HepG2 (cell line): ENCODE results near the gene MISP3. TPM values are rescaled to one million over a fixed set of nuclear protein-coding genes. Genes with fewer than 3 reads are reported as not detected.

Experiments
- ELF1 ChIP-seq: sonication (generic); formaldehyde crosslinking; IDR thresholded peaks from 2 replicates; pipeline ENCODE4 v1.4.0; 2020; ENCODE audit warnings: missing genetic modification reagents
- FOXK1 ChIP-seq: sonication (generic); formaldehyde crosslinking; IDR thresholded peaks from 2 replicates; pipeline ENCODE4 v1.4.0; 2020; ENCODE audit warnings: low read depth, missing genetic modification reagents, borderline replicate concordance
- FOXO1 ChIP-seq: sonication (generic); formaldehyde crosslinking; IDR thresholded peaks from 2 replicates; pipeline ENCODE4 v1.4.0; 2020; ENCODE audit warnings: missing genetic modification reagents
- HCFC1 ChIP-seq: fragments of 150-350 bp; IDR thresholded peaks from 2 replicates; pipeline ENCODE4 v1.6.1; 2014; ENCODE audit warnings: low read depth, low read length
- HNRNPL ChIP-seq: fragments of 200-400 bp; formaldehyde crosslinking; IDR thresholded peaks from 2 replicates; pipeline ENCODE4 v1.6.1; 2017; ENCODE audit warnings: mild to moderate bottlenecking, low read depth, low read length
- KDM2A ChIP-seq: sonication (generic); formaldehyde crosslinking; IDR thresholded peaks from 2 replicates; pipeline ENCODE4 v1.4.0; 2020; ENCODE audit warnings: low read depth, missing genetic modification reagents, borderline replicate concordance
- KMT2B ChIP-seq: IDR thresholded peaks from 2 replicates; pipeline ENCODE4 v1.6.1; 2016; ENCODE audit warnings: missing genetic modification reagents, missing compliant biosample characterization
- NFE2 ChIP-seq: sonication (generic); formaldehyde crosslinking; IDR thresholded peaks from 2 replicates; pipeline ENCODE4 v1.4.0; 2020; ENCODE audit warnings: missing genetic modification reagents
- NPAS2 ChIP-seq: sonication (generic); formaldehyde crosslinking; IDR thresholded peaks from 2 replicates; pipeline ENCODE4 v1.8.0; 2022; ENCODE audit warnings: mild to moderate bottlenecking, missing genetic modification reagents, borderline replicate concordance
- PITX1 ChIP-seq: sonication (generic); formaldehyde crosslinking; IDR thresholded peaks from 2 replicates; pipeline ENCODE4 v1.5.1; 2020; ENCODE audit warnings: mild to moderate bottlenecking, missing genetic modification reagents
- POLR2AphosphoS2 ChIP-seq: IDR thresholded peaks from 2 replicates; pipeline ENCODE4 v1.6.1; 2011; ENCODE audit warnings: low read depth, low read length, improper control_type of control experiment
- RAD21 ChIP-seq: fragments of 450-650 bp; formaldehyde crosslinking; IDR thresholded peaks from 2 replicates; pipeline ENCODE4 v1.5.0; 2020; ENCODE audit warnings: mild to moderate bottlenecking
- RAD51 ChIP-seq: fragments of 450-650 bp; IDR thresholded peaks from 2 replicates; pipeline ENCODE4 v1.6.1; 2016; ENCODE audit warnings: borderline replicate concordance
- STAG1 ChIP-seq: sonication (generic); formaldehyde crosslinking; IDR thresholded peaks from 2 replicates; pipeline ENCODE4 v1.4.0; 2020; ENCODE audit warnings: missing genetic modification reagents
- TCF7 ChIP-seq: sonication (generic); IDR thresholded peaks from 2 replicates; pipeline ENCODE4 v1.6.1; 2016; ENCODE audit warnings: antibody characterized with exemption, low read depth
- U2AF2 ChIP-seq: fragments of 200-400 bp; formaldehyde crosslinking; IDR thresholded peaks from 2 replicates; pipeline ENCODE4 v1.6.1; 2017; ENCODE audit warnings: low read depth, mild to moderate bottlenecking, low read length
- ZEB1 ChIP-seq: IDR thresholded peaks from 2 replicates; pipeline ENCODE4 v1.6.1; 2012; ENCODE audit warnings: mild to moderate bottlenecking, low read depth, inconsistent platforms; ENCODE audit not compliant: insufficient replicate concordance
- ZFX ChIP-seq: sonication (generic); formaldehyde crosslinking; IDR thresholded peaks from 2 replicates; pipeline ENCODE4 v1.4.0; 2020; ENCODE audit warnings: mild to moderate bottlenecking, low read depth, missing genetic modification reagents, moderate library complexity
- ZMYM2 ChIP-seq: sonication (generic); formaldehyde crosslinking; IDR thresholded peaks from 2 replicates; pipeline ENCODE4 v1.8.0; 2022; ENCODE audit warnings: mild to moderate bottlenecking, missing genetic modification reagents
- ZNF232 ChIP-seq: sonication (generic); formaldehyde crosslinking; IDR thresholded peaks from 2 replicates; pipeline ENCODE4 v1.4.0; 2020; ENCODE audit warnings: missing genetic modification reagents, borderline replicate concordance
- ZNF253 ChIP-seq: sonication (generic); formaldehyde crosslinking; IDR thresholded peaks from 2 replicates; pipeline ENCODE4 v1.8.0; 2022; ENCODE audit warnings: mild to moderate bottlenecking, missing genetic modification reagents, borderline replicate concordance
- ZNF326 ChIP-seq: sonication (generic); formaldehyde crosslinking; IDR thresholded peaks from 2 replicates; pipeline ENCODE4 v1.4.0; 2020; ENCODE audit warnings: missing genetic modification reagents, borderline replicate concordance
- polyA plus RNA-seq, 8 experiments: library from polyadenylated mRNA; depleted of rRNA in 3 of 8; stranded (reverse) in 7 of 8; unstranded in 1 of 8; fragments of >200 nt; fragmentation: Illumina TruSeq in 4 of 8; extraction: Trizol in 4 of 8; gene quantifications; 2 replicates each; pipeline versions ENCODE4 v1.2.1 to v1.2.3, GENCODE V29; 2011 to 2016; ENCODE audit warnings: low read depth in 4 of 8, missing spikeins in 1 of 8, mixed read lengths in 1 of 8; ENCODE audit not compliant: insufficient read depth in 1 of 8
- total RNA-seq, 5 experiments: library from RNA; depleted of rRNA; stranded (reverse); fragments of >200 nt; fragmentation: Illumina TruSeq; extraction: Trizol; gene quantifications; 2 replicates each; pipeline ENCODE4 v1.2.3, GENCODE V29; 2016; ENCODE audit warnings: low read depth in 1 of 5
- TF ChIP-seq, protein P1 (sequence below): sonication (generic); formaldehyde crosslinking; IDR thresholded peaks from 2 replicates; pipeline ENCODE4 v1.8.1; 2023; ENCODE audit warnings: missing genetic modification reagents, inconsistent platforms, borderline replicate concordance
- TF ChIP-seq, protein P2 (sequence below): sonication (generic); formaldehyde crosslinking; IDR thresholded peaks from 2 replicates; pipeline ENCODE4 v1.8.1; 2023; ENCODE audit warnings: mild to moderate bottlenecking, missing genetic modification reagents
- TF ChIP-seq, protein P3 (sequence below): sonication (generic); formaldehyde crosslinking; IDR thresholded peaks from 2 replicates; pipeline ENCODE4 v1.5.0; 2020; ENCODE audit warnings: missing genetic modification reagents, mild to moderate bottlenecking, borderline replicate concordance
- TF ChIP-seq, protein P4 (sequence below): sonication (generic); formaldehyde crosslinking; IDR thresholded peaks from 2 replicates; pipeline ENCODE4 v1.9.0; 2021; ENCODE audit warnings: missing genetic modification reagents, mild to moderate bottlenecking, borderline replicate concordance
- TF ChIP-seq, protein P5 (sequence below): sonication (generic); formaldehyde crosslinking; IDR thresholded peaks from 2 replicates; pipeline ENCODE4 v1.4.0; 2020; ENCODE audit warnings: missing genetic modification reagents

The MISP3 gene
- total and polyA plus RNA-seq, 2 of the 13 experiments (the other 11 are each of a cell fraction or from before 2014, with no cell fraction given), result 2.5 to 5.4 TPM

DNA sequence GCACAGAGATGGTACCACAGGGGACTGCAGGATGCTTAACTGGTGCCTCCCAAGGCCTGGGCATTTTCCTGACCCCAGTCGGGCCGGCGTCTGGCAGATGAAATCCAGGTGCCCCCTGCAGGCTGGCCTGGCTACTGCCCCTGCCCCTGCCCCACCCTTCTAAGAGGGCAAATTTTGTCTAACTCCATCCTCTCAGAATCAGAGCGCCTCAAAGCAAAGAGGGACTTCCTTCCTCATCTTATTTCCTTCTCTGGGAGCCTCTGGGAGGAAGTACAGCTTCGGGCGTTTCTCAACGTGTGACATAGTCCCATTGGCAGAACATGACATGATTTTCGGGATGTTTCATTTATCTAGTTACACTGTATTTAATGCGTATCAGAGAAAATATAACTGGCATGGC, 42.3 kb downstream of the MISP3 start (continued):
- TF ChIP-seq, protein P1, sequence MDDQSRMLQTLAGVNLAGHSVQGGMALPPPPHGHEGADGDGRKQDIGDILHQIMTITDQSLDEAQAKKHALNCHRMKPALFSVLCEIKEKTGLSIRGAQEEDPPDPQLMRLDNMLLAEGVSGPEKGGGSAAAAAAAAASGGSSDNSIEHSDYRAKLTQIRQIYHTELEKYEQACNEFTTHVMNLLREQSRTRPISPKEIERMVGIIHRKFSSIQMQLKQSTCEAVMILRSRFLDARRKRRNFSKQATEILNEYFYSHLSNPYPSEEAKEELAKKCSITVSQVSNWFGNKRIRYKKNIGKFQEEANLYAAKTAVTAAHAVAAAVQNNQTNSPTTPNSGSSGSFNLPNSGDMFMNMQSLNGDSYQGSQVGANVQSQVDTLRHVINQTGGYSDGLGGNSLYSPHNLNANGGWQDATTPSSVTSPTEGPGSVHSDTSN (CRISPR knock-in tag), result no peak
- TF ChIP-seq PITX1 (no peak), ZEB1 (no peak), HCFC1 (no peak), ZNF253 (no peak), ZMYM2 (CRISPR knock-in tag) (no peak), FOXK1 (CRISPR knock-in tag) (no peak), ZFX (CRISPR knock-in tag) (no peak), KMT2B (no peak), FOXO1 (no peak), POLR2AphosphoS2 (no peak), ZNF232 (CRISPR knock-in tag) (no peak), RAD51 (no peak), TCF7 (no peak), RAD21 (CRISPR knock-in tag) (peak; percentile 59), KDM2A (CRISPR knock-in tag) (peak; percentile 30; the same call in 1 of the 2 replicates), NPAS2 (CRISPR knock-in tag) (no peak), STAG1 (CRISPR knock-in tag) (peak; percentile 62), NFE2 (CRISPR knock-in tag) (no peak), U2AF2 (no peak), ELF1 (CRISPR knock-in tag) (no peak), ZNF326 (CRISPR knock-in tag) (no peak), HNRNPL (peak; percentile 61; the same call in 1 of the 2 replicates)
- TF ChIP-seq, protein P2, sequence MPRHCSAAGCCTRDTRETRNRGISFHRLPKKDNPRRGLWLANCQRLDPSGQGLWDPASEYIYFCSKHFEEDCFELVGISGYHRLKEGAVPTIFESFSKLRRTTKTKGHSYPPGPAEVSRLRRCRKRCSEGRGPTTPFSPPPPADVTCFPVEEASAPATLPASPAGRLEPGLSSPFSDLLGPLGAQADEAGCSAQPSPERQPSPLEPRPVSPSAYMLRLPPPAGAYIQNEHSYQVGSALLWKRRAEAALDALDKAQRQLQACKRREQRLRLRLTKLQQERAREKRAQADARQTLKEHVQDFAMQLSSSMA (CRISPR knock-in tag), result no peak
- TF ChIP-seq, protein P3, sequence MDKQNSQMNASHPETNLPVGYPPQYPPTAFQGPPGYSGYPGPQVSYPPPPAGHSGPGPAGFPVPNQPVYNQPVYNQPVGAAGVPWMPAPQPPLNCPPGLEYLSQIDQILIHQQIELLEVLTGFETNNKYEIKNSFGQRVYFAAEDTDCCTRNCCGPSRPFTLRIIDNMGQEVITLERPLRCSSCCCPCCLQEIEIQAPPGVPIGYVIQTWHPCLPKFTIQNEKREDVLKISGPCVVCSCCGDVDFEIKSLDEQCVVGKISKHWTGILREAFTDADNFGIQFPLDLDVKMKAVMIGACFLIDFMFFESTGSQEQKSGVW (CRISPR knock-in tag), result no peak
- TF ChIP-seq, protein P4, sequence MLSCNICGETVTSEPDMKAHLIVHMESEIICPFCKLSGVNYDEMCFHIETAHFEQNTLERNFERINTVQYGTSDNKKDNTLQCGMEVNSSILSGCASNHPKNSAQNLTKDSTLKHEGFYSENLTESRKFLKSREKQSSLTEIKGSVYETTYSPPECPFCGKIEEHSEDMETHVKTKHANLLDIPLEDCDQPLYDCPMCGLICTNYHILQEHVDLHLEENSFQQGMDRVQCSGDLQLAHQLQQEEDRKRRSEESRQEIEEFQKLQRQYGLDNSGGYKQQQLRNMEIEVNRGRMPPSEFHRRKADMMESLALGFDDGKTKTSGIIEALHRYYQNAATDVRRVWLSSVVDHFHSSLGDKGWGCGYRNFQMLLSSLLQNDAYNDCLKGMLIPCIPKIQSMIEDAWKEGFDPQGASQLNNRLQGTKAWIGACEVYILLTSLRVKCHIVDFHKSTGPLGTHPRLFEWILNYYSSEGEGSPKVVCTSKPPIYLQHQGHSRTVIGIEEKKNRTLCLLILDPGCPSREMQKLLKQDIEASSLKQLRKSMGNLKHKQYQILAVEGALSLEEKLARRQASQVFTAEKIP, result no peak
- TF ChIP-seq, protein P5, sequence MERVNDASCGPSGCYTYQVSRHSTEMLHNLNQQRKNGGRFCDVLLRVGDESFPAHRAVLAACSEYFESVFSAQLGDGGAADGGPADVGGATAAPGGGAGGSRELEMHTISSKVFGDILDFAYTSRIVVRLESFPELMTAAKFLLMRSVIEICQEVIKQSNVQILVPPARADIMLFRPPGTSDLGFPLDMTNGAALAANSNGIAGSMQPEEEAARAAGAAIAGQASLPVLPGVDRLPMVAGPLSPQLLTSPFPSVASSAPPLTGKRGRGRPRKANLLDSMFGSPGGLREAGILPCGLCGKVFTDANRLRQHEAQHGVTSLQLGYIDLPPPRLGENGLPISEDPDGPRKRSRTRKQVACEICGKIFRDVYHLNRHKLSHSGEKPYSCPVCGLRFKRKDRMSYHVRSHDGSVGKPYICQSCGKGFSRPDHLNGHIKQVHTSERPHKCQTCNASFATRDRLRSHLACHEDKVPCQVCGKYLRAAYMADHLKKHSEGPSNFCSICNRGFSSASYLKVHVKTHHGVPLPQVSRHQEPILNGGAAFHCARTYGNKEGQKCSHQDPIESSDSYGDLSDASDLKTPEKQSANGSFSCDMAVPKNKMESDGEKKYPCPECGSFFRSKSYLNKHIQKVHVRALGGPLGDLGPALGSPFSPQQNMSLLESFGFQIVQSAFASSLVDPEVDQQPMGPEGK (CRISPR knock-in tag), result peak; percentile 19; the same call in 1 of the 2 replicates
